ENCODE results near the gene TXNDC11.

- TF ChIP-seq CTCF (conservative IDR thresholded peaks at IDR 0.05), result no peak
- TF ChIP-seq EZH2 (IDR thresholded peaks at IDR 0.05; ENCODE audit: low read depth), result no peak
Measured at GRCh38 chr16:11691235-11691634, 51.4 kb downstream of the TXNDC11 start.

All from PC-9 (cell line).